Esophagus (tissue), 2 donors: ENCODE measurements around the gene TACC2. TPM values are rescaled to one million over a fixed set of nuclear protein-coding genes. Genes with fewer than 3 reads are reported as not detected.

Source experiments
- H3K27ac ChIP-seq, 2 donors: one replicate each; pipeline ENCODE4 v1.5.1; 2013; ENCODE audit warnings: low read depth in 2 of 2, mild to moderate bottlenecking in 2 of 2, inconsistent platforms in 1 of 2, low read length in 1 of 2, moderate library complexity in 1 of 2
- H3K27me3 ChIP-seq, 2 donors: one replicate each; pipeline ENCODE4 v1.6.1; 2013; ENCODE audit warnings: low read length in 2 of 2, control low read depth in 1 of 2, mild to moderate bottlenecking in 1 of 2; ENCODE audit not compliant: insufficient read depth in 2 of 2, control insufficient read depth in 1 of 2
- H3K36me3 ChIP-seq, 2 donors: one replicate each; pipeline ENCODE4 v1.6.1; 2013; ENCODE audit warnings: low read length in 1 of 2; ENCODE audit not compliant: control insufficient read depth in 2 of 2, insufficient read depth in 2 of 2
- H3K4me1 ChIP-seq, 2 donors: one replicate each; pipeline ENCODE4 v1.6.1; 2013; ENCODE audit warnings: low read length in 1 of 2; ENCODE audit not compliant: control insufficient read depth in 2 of 2, insufficient read depth in 2 of 2
- H3K4me3 ChIP-seq, 2 donors: one replicate each; pipeline ENCODE4 v1.5.1; 2013; ENCODE audit warnings: low read length in 2 of 2, mild to moderate bottlenecking in 2 of 2, low read depth in 1 of 2, moderate library complexity in 1 of 2
- H3K9me3 ChIP-seq, 2 donors: one replicate each; pipeline ENCODE4 v1.6.1; 2013; ENCODE audit warnings: mild to moderate bottlenecking in 2 of 2, low read depth in 1 of 2, low read length in 1 of 2, moderate library complexity in 1 of 2; ENCODE audit not compliant: control insufficient read depth in 2 of 2, insufficient read depth in 1 of 2
- WGBS, 2 donors: extraction: QIAGEN DNeasy Blood & Tissue Kit; methylation state at CpG; one replicate each; pipeline ENCODE4 v1.1.7; 2013; 5-methylcytosine and 5-hydroxymethylcytosine counted together
- polyA plus RNA-seq, 2 donors: library from polyadenylated mRNA; stranded (reverse); fragments of 200-250 nt; gene quantifications; one replicate each; pipeline ENCODE4 v1.2.3, GENCODE V29; 2013
- donor health status: healthy with polysubstance abuse.
- donor health status: Bipolar disorder and iron deficiency.

Gene TACC2
- polyA plus RNA-seq, 2 donors = 47.8 to 51.8 TPM

GRCh38 chr10:122040786-122041185 is 51.8 kb downstream of the TACC2 start:
- peak overlapping the region in 1 of 2 donors; percentile 53 for H3K27ac ChIP-seq
- H3K4me3 ChIP-seq = no peak overlapping the region
- no peaks in the 10 kb centered on the region for H3K9me3 ChIP-seq
- H3K4me1 ChIP-seq = peaks cover 0 to 6% of the 10 kb centered on the region in 2 donors
- no peaks in the 10 kb centered on the region for H3K27me3 ChIP-seq
- H3K36me3 ChIP-seq = no peaks in the 10 kb centered on the region
- 81 to 82% methylated on average over 8 of the region's 8 CpGs for WGBS, 2 donors

GRCh38 chr10:122042836-122043235 is 53.9 kb downstream of the TACC2 start:
- WGBS, 2 donors = 90 to 91% methylated on average over 1 of the region's 1 CpG
- no peaks in the 10 kb centered on the region for H3K27me3 ChIP-seq
- no peaks in the 10 kb centered on the region for H3K36me3 ChIP-seq

GRCh38 chr10:122044045-122044661 is 55.2 kb downstream of the TACC2 start:
- Histone ChIP-seq H3K9me3 (no peaks in the 10 kb centered on the region), H3K27me3 (no peaks in the 10 kb centered on the region), H3K4me1 (peaks cover 0 to 3% of the 10 kb centered on the region in 2 donors), H3K4me3 (no peak overlapping the region), H3K27ac (peak overlapping the region; percentile 3 to 73), H3K36me3 (no peaks in the 10 kb centered on the region)
- WGBS, 2 donors = 52 to 57% methylated on average over 13 of the region's 13 CpGs

More at GRCh38 chr10:122042836-122043235, 53.9 kb downstream of the TACC2 start:
- H3K9me3 ChIP-seq = no peaks in the 10 kb centered on the region
- no peak overlapping the region for H3K27ac ChIP-seq
- H3K4me1 ChIP-seq = peaks cover 0 to 3% of the 10 kb centered on the region in 2 donors
- no peak overlapping the region for H3K4me3 ChIP-seq

GRCh38 chr10:122044713-122045112 is 55.8 kb downstream of the TACC2 start:
- Histone ChIP-seq H3K9me3 (no peaks in the 10 kb centered on the region), H3K27ac (peak overlapping the region in 1 of 2 donors; percentile 35), H3K27me3 (no peaks in the 10 kb centered on the region), H3K4me3 (no peak overlapping the region), H3K4me1 (peaks cover 0 to 3% of the 10 kb centered on the region in 2 donors), H3K36me3 (no peaks in the 10 kb centered on the region)
- WGBS, 2 donors = 21 to 24% methylated on average over 9 of the region's 9 CpGs

- WGBS, 2 donors = 77 to 81% methylated on average over 5 of the region's 5 CpGs
- H3K9me3 ChIP-seq = no peaks in the 10 kb centered on the region
- H3K27ac ChIP-seq = peak overlapping the region; percentile 35 to 58
- peaks cover 0 to 3% of the 10 kb centered on the region in 2 donors for H3K4me1 ChIP-seq
- no peak overlapping the region for H3K4me3 ChIP-seq
- no peaks in the 10 kb centered on the region for H3K36me3 ChIP-seq
- H3K27me3 ChIP-seq = no peaks in the 10 kb centered on the region
Observed at GRCh38 chr10:122045212-122045611, 56.2 kb downstream of the TACC2 start.

- no peaks in the 10 kb centered on the region for H3K9me3 ChIP-seq
- WGBS, 2 donors = 72 to 79% methylated on average over 3 of the region's 3 CpGs
- no peaks in the 10 kb centered on the region for H3K4me1 ChIP-seq
- peak overlapping the region in 1 of 2 donors; percentile 52 for H3K27ac ChIP-seq
- no peak overlapping the region for H3K4me3 ChIP-seq
- peaks cover 0 to 3% of the 10 kb centered on the region in 2 donors for H3K36me3 ChIP-seq
- H3K27me3 ChIP-seq = no peaks in the 10 kb centered on the region
Observed at GRCh38 chr10:122047560-122047959, 58.6 kb downstream of the TACC2 start.

- 90 to 94% methylated on average over 9 of the region's 9 CpGs for WGBS, 2 donors
- Histone ChIP-seq H3K4me3 (no peak overlapping the region), H3K27ac (peak overlapping the region in 1 of 2 donors; percentile 42), H3K4me1 (peaks cover under 1 to 4% of the 10 kb centered on the region in 2 donors), H3K9me3 (no peaks in the 10 kb centered on the region), H3K27me3 (no peaks in the 10 kb centered on the region), H3K36me3 (peaks cover 0 to 5% of the 10 kb centered on the region in 2 donors)
Observed at GRCh38 chr10:122049076-122049475, 60.1 kb downstream of the TACC2 start.

GRCh38 chr10:122050311-122050710 is 61.3 kb downstream of the TACC2 start:
- Histone ChIP-seq H3K27ac (no peak overlapping the region), H3K4me1 (peaks cover 2 to 4% of the 10 kb centered on the region in 2 donors), H3K36me3 (peaks cover 0 to 7% of the 10 kb centered on the region in 2 donors), H3K4me3 (no peak overlapping the region), H3K27me3 (no peaks in the 10 kb centered on the region), H3K9me3 (no peaks in the 10 kb centered on the region)
- 84 to 88% methylated on average over 10 of the region's 10 CpGs for WGBS, 2 donors

GRCh38 chr10:122050811-122051210 is 61.8 kb downstream of the TACC2 start:
- Histone ChIP-seq H3K9me3 (no peaks in the 10 kb centered on the region), H3K4me1 (peaks cover 2 to 4% of the 10 kb centered on the region in 2 donors), H3K27me3 (no peaks in the 10 kb centered on the region), H3K36me3 (peaks cover 0 to 7% of the 10 kb centered on the region in 2 donors), H3K27ac (no peak overlapping the region), H3K4me3 (no peak overlapping the region)
- WGBS, 2 donors = 92% methylated on average over 9 of the region's 9 CpGs
